HG02798 (cell line): ENCODE data around the gene TMEM225B.
"Not testable (repeated sequence)": the region's sequence is repeated elsewhere in the genome, so short reads cannot be mapped to it uniquely, and the experiment has no call there.

Source experiments
- ATAC-seq: cut with Tn5 transposase; IDR thresholded peaks from one replicate; pipeline ENCODE4 v1.9.1; 2021; ENCODE audit warnings: mild to moderate bottlenecking; ENCODE audit not compliant: unreplicated experiment, poor library complexity

The TMEM225B gene, protein sequence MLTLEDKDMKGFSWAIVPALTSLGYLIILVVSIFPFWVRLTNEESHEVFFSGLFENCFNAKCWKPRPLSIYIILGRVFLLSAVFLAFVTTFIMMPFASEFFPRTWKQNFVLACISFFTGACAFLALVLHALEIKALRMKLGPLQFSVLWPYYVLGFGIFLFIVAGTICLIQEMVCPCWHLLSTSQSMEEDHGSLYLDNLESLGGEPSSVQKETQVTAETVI

GRCh38 chr7:99597762-99598501, at the start of gene TMEM225B:
Gene TMEM225B, plus strand, starts transcription at chr7:99598267. Its CDS starts 6,122 bp downstream, at chr7:99604389.
- no peak for ATAC-seq

- not testable (repeated sequence) for ATAC-seq
Measured at GRCh38 chr7:99549545-99549944, 48.5 kb upstream of the TMEM225B start.

DNA sequence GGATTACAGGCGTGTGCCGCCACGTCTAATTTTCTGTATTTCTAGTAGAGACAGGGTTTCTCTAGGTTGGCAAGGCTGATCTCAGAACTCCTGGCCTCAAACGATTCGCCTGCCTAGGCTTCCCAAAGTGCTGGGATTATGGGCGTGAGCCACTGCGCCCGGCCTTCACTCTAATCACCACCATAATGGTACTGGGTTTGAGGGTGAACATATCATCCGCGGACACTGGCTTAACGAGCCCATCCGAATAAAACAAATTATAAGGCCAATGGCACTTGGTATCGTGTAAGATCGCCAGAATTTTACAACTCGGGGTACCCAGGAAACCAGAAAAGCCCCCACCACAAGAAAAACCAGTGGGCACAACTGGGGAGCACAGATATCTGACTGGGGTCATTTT, 46.7 kb upstream of the TMEM225B start:
- ATAC-seq: no peak

- ATAC-seq: peak; percentile 98
Measured at GRCh38 chr7:99551767-99552463, 46.2 kb upstream of the TMEM225B start, which contains the start of gene FAM200A. Gene FAM200A, minus strand, starts transcription at chr7:99552114. Its CDS starts 3,707 bp downstream, at chr7:99548407.

DNA sequence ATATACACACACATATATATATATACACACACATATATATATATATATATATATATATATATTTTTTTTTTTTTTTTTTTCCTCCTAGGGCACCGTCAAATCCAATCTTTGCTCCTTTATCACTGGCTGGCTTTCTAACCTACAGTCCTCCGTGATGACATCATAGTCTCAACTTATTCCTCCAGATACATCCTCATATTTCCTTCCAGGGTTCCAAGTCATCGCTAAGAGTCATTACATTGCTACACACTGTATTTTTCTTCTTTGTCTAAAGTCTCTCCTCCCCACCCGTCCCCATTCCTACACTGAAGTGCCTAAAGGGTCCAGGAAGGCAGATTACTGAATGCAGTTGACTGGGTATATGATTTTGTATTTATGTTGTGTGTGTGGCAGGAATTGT, 45.0 kb upstream of the TMEM225B start:
- no peak for ATAC-seq

GRCh38 chr7:99554939-99555338, 43.1 kb upstream of the TMEM225B start:
- no peak for ATAC-seq

GRCh38 chr7:99557196-99557607, 40.9 kb upstream of the TMEM225B start:
- no peak for ATAC-seq

DNA sequence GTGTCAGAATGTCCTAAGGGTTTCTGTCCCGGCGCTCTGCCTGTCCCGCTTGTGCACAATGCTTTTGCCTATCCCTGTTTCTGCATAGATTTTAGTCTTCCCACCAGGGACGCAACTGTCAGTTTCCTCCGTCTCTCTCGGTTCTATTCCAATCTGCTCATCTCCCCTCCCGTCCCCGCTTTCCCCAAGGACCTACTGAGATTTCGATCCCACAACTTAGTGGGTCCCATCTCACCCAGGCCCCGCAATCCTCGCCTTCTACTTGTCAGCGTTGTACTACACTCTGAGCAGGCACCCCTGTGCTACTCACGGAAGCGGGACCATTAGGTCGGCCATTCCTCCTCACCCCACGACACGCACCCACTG, 40.1 kb upstream of the TMEM225B start:
- peak; percentile 53 for ATAC-seq

DNA sequence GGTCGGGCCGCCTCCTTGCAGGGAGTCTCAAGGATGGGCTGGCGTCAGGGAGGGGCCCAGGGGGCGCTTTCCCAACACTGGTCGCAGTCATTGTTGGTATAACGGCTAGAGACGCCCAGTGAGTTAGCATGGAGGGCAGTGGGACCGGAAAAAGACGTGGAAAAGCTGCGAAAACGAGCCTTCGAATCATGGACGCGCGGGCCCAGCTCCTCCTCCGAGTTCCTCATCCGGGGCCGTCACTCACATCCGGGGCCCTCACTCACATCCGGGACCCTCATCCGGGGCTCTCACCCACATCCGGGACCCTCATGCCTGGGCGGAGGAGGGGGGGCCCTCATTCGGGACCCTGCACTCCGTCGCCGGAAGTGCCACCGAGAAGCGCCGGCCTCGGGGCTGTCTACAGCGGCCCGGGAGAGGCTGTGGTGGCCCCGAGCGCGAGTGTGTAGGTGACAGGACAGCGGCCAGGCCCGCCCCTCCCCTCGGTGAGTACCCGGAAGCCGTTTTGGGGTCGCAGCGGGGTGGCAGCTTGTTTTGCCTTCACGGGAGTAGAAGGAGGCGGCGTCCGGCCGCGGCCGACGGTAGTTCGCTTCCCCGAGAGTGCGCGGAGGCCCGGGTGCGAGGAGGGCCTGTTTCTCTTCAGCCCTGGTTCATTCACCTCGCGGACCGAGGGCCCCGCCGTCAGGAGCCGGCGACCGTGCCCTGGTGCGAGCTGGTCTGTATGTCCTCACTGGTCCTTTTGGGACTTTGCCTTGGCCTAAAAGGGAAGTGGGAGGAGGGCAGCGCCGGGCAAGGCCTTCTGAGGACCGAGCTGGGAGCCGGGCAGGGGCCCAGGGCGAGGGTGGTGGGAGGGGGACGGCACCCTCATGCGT, 39.5 kb upstream of the TMEM225B start, which contains the start of gene ZNF655:
ZNF655 (plus strand) TSS at position 337 of the 869 bp plus-strand sequence. CDS start 1,918 bp downstream, outside the sequence.
- peak; percentile 87 for ATAC-seq

DNA sequence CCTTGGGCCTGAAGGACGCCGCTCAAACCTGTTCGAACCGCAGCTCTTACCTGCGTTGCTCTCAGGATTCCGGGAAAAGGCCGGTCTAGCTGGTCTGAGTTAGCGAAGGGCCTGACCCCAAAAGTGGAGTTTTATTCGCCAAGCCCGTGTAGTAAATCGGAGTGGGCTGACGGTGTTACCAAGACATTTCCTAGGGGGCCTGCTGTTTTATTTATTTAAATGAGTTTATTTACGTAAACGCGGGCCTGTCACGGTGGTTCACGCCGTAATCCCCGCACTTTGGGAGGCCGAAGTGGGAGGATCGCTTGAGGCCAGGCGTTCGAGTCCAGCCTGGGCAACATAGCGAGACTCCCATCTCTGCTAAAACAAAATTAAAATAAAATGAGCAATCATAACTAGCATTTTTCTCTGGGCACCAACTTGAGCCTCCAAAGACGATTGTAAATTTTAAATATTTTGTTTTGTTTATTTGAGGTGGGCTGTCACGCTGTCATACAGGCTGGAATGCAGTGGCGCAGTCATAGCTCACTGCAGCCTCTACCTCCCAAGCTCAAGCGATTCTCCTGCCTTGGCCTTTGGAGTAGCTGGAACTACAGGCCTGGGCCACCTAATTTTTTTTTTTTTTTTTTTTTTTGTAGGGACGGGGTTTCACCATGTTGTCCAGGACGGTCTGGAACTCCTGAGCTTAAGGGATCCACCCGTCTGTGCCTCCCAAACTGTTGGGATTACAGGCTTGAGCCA, 38.7 kb upstream of the TMEM225B start:
- no peak for ATAC-seq

DNA sequence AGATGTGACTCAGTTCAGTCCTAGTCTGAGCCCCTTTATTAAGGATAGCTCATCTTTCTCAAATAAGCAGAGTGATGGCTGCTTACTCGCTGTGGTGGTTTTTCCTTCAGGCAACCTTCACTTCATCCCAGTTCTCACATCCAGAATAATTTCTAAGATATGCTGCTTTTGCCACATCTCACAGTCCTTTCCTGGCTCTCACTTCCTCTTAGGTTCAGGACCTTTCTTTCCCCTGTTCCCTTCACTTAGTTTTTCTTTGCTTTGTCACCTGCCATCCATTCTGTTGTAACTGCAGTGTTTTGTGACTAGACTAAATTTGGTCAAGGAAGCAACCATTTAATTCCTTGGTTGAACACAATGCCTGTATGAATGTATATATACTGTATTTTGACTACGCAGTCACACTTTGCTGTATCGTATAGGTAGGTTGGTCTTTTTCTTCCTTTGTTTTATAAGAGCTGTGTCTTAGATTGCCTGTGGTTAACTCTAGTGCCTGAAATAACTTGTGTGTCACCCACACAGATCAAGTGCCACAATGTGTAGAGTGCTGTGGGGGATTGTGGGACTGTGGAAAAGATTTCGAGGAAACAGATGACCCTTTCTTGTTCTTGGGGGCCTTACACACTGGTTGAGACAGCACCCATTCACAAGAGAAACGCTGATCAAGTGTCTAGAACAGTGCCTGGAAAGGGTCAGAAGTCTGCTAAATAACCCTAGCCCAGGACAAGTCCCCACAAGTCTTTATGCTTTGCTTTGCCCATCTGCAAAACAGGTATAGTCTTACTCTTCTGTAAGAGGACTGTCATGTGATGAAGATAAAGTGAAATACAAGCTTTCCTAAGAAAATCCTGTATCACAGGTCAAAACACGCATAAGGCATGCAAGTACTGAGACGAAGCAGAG, 37.0 kb upstream of the TMEM225B start:
- no peak for ATAC-seq

DNA sequence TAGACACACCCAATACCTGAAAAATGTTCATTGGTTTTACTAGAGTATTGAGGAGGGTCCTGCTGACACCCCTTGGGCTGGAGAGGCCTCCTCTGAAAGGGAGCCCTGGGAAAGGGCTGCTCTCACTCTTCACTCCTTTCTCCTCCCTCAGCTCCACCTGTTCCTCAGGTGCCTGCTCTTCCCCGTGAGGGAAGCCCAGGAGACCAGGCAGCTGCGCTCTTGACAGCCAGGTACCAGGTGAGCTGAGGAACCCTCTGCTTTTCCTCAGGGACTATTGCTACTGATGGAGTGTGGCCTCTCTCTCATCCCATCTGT, 36.4 kb upstream of the TMEM225B start:
- ATAC-seq: no peak

- ATAC-seq: no peak
Measured at GRCh38 chr7:99562114-99562784, 35.8 kb upstream of the TMEM225B start.

DNA sequence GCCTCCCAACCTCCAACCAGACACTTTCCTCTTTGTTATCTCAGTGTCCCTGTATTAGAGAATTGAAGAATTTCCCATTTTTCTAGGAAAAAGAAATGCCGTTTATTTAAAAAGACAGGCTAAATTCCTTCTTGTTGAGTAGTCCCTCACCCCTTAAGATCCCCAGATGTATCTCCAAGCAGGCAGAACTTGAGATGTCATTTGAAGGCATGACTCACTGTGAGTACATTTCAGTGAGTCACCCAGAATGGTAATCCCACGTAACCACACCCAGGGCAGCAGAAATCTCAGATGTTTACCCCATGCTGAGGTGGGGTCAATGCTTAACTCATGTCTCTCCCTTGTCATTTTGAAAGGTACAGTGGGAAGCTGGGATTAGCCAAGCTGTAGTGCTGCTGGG, 35.2 kb upstream of the TMEM225B start:
- no peak for ATAC-seq

DNA sequence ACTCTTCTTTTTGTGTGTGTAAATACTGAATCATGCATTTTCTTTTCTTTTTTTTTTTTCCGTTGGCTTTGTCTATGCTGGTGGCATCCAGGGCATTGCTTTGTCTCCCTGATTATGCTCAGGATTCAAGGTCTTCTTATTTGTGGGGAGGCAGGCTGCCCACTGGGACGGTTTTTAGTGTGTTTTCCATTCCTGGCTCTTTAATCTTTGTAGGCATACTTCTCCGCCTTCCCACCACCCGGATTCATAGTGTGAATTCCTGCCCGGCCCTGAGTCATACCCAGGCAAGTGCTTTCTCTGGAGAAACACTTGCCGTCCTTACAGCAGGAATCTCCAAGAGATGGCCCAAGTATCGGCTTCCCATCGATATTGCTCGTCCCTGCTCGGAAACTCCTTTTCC, 34.4 kb upstream of the TMEM225B start:
- no peak for ATAC-seq

- ATAC-seq: not testable (repeated sequence)
Measured at GRCh38 chr7:99568770-99569169, 29.3 kb upstream of the TMEM225B start.

DNA sequence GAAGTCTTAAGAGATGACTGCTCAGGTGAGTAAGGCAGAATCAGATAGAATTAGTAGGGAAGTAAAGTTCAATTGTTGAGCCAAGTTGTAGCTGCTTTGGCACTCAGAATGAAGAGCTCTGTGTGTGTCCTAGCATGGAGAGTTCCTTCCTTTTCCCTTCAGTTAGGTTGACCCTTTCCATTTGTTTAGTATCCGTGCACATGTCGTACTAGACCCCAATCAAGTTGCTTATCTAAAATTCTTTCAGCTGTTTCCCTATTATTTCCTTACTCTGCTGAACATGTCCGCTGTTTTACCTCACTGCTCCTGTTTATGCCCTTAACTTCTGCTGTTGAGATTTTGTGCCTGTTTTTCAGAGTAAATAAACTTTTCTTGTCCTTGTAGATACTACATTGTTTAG, 26.3 kb upstream of the TMEM225B start:
- no peak for ATAC-seq

DNA sequence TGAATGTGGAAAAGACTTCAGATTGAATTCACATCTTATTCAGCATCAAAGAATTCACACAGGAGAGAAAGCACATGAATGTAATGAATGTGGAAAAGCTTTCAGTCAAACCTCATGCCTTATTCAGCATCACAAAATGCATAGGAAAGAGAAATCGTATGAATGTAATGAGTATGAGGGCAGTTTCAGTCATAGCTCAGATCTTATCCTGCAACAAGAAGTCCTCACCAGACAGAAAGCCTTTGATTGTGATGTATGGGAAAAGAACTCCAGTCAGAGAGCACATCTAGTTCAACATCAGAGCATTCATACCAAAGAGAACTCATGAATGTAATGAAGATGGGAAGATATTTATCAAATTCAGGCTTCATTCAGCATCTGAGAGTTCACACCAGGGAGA, 24.8 kb upstream of the TMEM225B start:
- ATAC-seq: no peak
